Lung microvascular endothelial cell (primary cell): ENCODE measurements around the gene MEIS1. TPM values are rescaled to one million over a fixed set of nuclear protein-coding genes. Genes with fewer than 3 reads are reported as not detected.

Experiments
- DNase-seq, 2 donors: peaks; one replicate each; pipeline versions ENCODE4 v3.0.0 to v3.0.0-alpha.2; 2010; ENCODE audit warnings: low read depth in 2 of 2
- total RNA-seq: library from RNA; depleted of rRNA; stranded (reverse); fragments of >200 nt; gene quantifications from 2 replicates; pipeline ENCODE4 v1.2.1, GENCODE V29; 2014

MEIS1 gene
- total RNA-seq, 1 donor from 2014 or later, result 8.9 TPM

GRCh38 chr2:66506265-66506664 is 71.3 kb downstream of the MEIS1 start:
- peak in 1 of 2 donors; percentile 19 for DNase-seq

- no peak for DNase-seq
These were observed 72.8 kb downstream of the MEIS1 start for GRCh38 chr2:66507673-66508201.

GRCh38 chr2:66508484-66509071 is 73.7 kb downstream of the MEIS1 start:
- peak in 1 of 2 donors; percentile 38 for DNase-seq

- peak in 1 of 2 donors; percentile 92 for DNase-seq
These were observed 74.4 kb downstream of the MEIS1 start for GRCh38 chr2:66509326-66509811.

- DNase-seq, result peak; percentile 60 to 63
These were observed 77.7 kb downstream of the MEIS1 start for GRCh38 chr2:66512626-66513025.

- peak in 1 of 2 donors; percentile 83 for DNase-seq
These were observed 80.8 kb downstream of the MEIS1 start for GRCh38 chr2:66515743-66516142.

GRCh38 chr2:66516499-66516898 is 81.6 kb downstream of the MEIS1 start:
- no peak for DNase-seq

- no peak for DNase-seq
These were observed 82.8 kb downstream of the MEIS1 start for GRCh38 chr2:66517772-66518171.

- no peak for DNase-seq
These were observed 84.4 kb downstream of the MEIS1 start for GRCh38 chr2:66519264-66519843.

GRCh38 chr2:66521291-66521922 is 86.5 kb downstream of the MEIS1 start:
- DNase-seq, result no peak

GRCh38 chr2:66522611-66523376 is 87.9 kb downstream of the MEIS1 start:
- DNase-seq, result no peak

- DNase-seq, result no peak
These were observed 88.5 kb downstream of the MEIS1 start for GRCh38 chr2:66523377-66523969.

- no peak for DNase-seq
These were observed 89.1 kb downstream of the MEIS1 start for GRCh38 chr2:66523990-66524389.

GRCh38 chr2:66525606-66526005 is 90.7 kb downstream of the MEIS1 start:
- DNase-seq, result no peak

- DNase-seq, result peak in 1 of 2 donors; percentile 6
These were observed 91.3 kb downstream of the MEIS1 start for GRCh38 chr2:66526180-66526579.

GRCh38 chr2:66528974-66529724 is 94.2 kb downstream of the MEIS1 start:
- no peak for DNase-seq

GRCh38 chr2:66530651-66531050 is 95.7 kb downstream of the MEIS1 start:
- DNase-seq, result no peak

GRCh38 chr2:66531155-66531554 is 96.2 kb downstream of the MEIS1 start:
- peak in 1 of 2 donors; percentile 50 for DNase-seq

GRCh38 chr2:66531567-66531966 is 96.6 kb downstream of the MEIS1 start:
- no peak for DNase-seq

GRCh38 chr2:66532972-66533868 is 98.3 kb downstream of the MEIS1 start:
- DNase-seq, result no peak
